Skin of body (tissue), 2 donors: ENCODE data around the gene JOSD2. TPM values are rescaled to one million over a fixed set of nuclear protein-coding genes. Genes with fewer than 3 reads are reported as not detected.

Source experiments
- DNase-seq: peaks from one replicate; lab custom pipeline; 2025; lab: John Stamatoyannopoulos, UW
- total RNA-seq: library from RNA; depleted of rRNA; stranded (reverse); fragments of >200 nt; gene quantifications from one replicate; pipeline ENCODE4 v1.2.3, GENCODE V29; 2014

JOSD2 gene
- total RNA-seq, 1 donor from 2014 or later = 8.1 TPM

- no peak for DNase-seq
Observed at GRCh38 chr19:50457300-50457699, 53.7 kb downstream of the JOSD2 start.

Other genes starting within 250 kb of the JOSD2 start
- 0.59 TPM for gene KCNC3, start 181.8 kb downstream of the JOSD2 start, total RNA-seq
- gene NAPSA, start 145.6 kb downstream of the JOSD2 start, total RNA-seq = 0.59 TPM
- 26.0 TPM for gene NR1H2, start 134.7 kb downstream of the JOSD2 start, total RNA-seq
- 16.0 TPM for gene POLD1, start 126.8 kb downstream of the JOSD2 start, total RNA-seq
- gene SPIB, start 92.3 kb downstream of the JOSD2 start, total RNA-seq = 0.30 TPM
- 9.3 TPM for gene MYBPC2, start 78.3 kb downstream of the JOSD2 start, total RNA-seq
- 27.5 TPM for gene EMC10, start 34.7 kb downstream of the JOSD2 start, total RNA-seq
- 0.69 TPM for gene GARIN5A, start 34.3 kb downstream of the JOSD2 start, total RNA-seq
- gene ASPDH, start 2.7 kb upstream of the JOSD2 start, total RNA-seq = not detected
- gene LRRC4B, start 57.2 kb upstream of the JOSD2 start, total RNA-seq = 5.1 TPM
- 0.10 TPM for gene SYT3, start 128.7 kb upstream of the JOSD2 start, total RNA-seq
- not detected for gene C19orf81, start 138.3 kb upstream of the JOSD2 start, total RNA-seq
- gene SHANK1, start 208.6 kb upstream of the JOSD2 start, total RNA-seq = 2.9 TPM
- gene CLEC11A, start 212.2 kb upstream of the JOSD2 start, total RNA-seq = 27.2 TPM